Right lobe of liver (tissue), 4 donors: ENCODE data around the gene ARMC12.

Experiments used
- CTCF ChIP-seq, 4 donors: fragments of 200-600 bp in 3 of 4; fragments of 450-650 bp in 1 of 4; IDR thresholded peaks; one replicate each; pipeline versions ENCODE4 v1.5.1 to v1.8.0; 2016 to 2022; ENCODE audit warnings: antibody characterized with exemption in 4 of 4, mild to moderate bottlenecking in 2 of 4
- POLR2A ChIP-seq: fragments of 450-650 bp; IDR thresholded peaks from one replicate; pipeline ENCODE4 v1.6.1; 2017; ENCODE audit warnings: antibody characterized with exemption, mild to moderate bottlenecking
- donor health status: DM: no; HTN: no; CAD: no.
- donor health status: DM: no; HTN: no; CAD: no.
- donor health status: DM: no; HTN: yes; CAD: no.

DNA sequence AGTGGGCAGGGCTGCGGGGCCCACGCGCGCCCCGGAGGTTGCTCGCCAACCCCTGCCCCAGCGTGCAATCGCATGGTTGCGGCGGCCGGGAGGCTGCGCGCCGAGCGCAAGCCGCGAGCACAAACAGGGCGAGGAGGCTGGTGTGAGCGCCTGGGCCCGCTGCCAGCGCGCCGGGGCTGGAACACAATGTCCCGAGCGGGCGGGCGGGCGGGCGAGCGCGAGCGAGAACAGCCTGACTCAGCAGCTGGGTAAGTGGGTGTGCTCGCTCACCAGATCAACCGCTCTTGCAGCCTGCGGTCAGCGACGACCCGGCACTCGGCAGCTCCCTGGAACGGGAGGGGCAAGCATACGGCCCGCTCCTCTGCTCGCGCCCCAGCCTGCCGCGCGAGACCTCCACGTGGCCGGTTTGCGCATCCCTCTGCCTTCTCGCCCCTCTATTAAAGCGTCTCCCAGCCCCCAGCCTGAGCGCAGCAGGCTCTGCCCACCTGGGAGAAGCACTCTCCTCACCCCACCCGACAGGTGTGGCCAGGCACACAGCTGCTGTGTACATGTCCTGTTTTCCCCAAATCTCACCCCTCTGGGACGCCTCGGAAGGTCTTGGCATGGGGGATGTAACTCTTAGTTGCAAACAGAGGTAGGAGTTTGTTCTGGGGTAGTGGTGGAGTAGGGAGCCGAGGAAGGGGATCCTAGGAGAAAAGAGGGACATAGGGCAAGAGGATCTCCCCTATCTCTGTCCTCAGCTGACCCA lies 8.7 kb upstream of the ARMC12 start:
- TF ChIP-seq CTCF (IDR thresholded peaks at IDR 0.05) (peak in 1 of 4 donors; percentile 6), POLR2A (peak; percentile 88)
